Activated naive CD8-positive, alpha-beta T cell treated with anti-CD3 and anti-CD28 coated beads, Interleukin-2, amount 10 ng/mL, durations not matched to agents 7 days and 5 days (primary cell): ENCODE measurements around the gene TMED10. TPM values are rescaled to one million over a fixed set of nuclear protein-coding genes. Genes with fewer than 3 reads are reported as not detected.
A peak's percentile ranks its signal among the peaks of the same experiment; 100 is the strongest.

Experiments
- ATAC-seq: fragments of 150-1000 bp; cut with Tn5 transposase; one replicate; pipeline ENCODE4 v1.10.0; 2021; ENCODE audit warnings: low read depth, moderate library complexity
- POLR2A ChIA-PET: fragments of 350-600 bp; sonication (Branson Sonifier 250); formaldehyde crosslinking; loops from one replicate; lab custom pipeline; 2021; ENCODE audit warnings: antibody characterized with exemption; lab: Charles Lee
- DNase-seq: peaks from one replicate; pipeline ENCODE4 v3.0.0; 2021
- H3K27ac Mint-ChIP-seq: one replicate; pipeline ENCODE4 v1.8.0; 2022; ENCODE audit warnings: mild to moderate bottlenecking, mixed read lengths
- H3K27me3 Mint-ChIP-seq: one replicate; pipeline ENCODE4 v1.8.0; 2022; ENCODE audit warnings: mild to moderate bottlenecking, moderate library complexity, mixed read lengths
- H3K36me3 Mint-ChIP-seq: one replicate; pipeline ENCODE4 v1.8.0; 2021; ENCODE audit warnings: mild to moderate bottlenecking, mixed read lengths
- H3K4me1 Mint-ChIP-seq: one replicate; pipeline ENCODE4 v1.8.0; 2021; ENCODE audit warnings: mixed read lengths
- H3K4me3 Mint-ChIP-seq: one replicate; pipeline ENCODE4 v1.8.0; 2022; ENCODE audit warnings: mild to moderate bottlenecking, moderate library complexity, mixed read lengths
- H3K9me3 Mint-ChIP-seq: one replicate; pipeline ENCODE4 v1.8.0; 2021; ENCODE audit warnings: mixed read lengths
- total RNA-seq, 2 experiments: library from RNA; stranded (reverse); gene quantifications; one replicate each; pipeline ENCODE4 v1.2.3, GENCODE V29; 2021

TMED10 gene
- total RNA-seq, 2 experiments from 2014 or later = 149 to 154 TPM

GRCh38 chr14:75101491-75101890, 74.9 kb downstream of the TMED10 start:
- Mint-ChIP-seq H3K36me3 (peaks cover 41% of the 10 kb centered on the region), H3K27ac (no peak overlapping the region)
- POLR2A ChIA-PET = no interaction called here

GRCh38 chr14:75098682-75099081, 77.7 kb downstream of the TMED10 start:
- DNase-seq = no peak
- Mint-ChIP-seq H3K4me3 (no peak overlapping the region), H3K9me3 (no peaks in the 10 kb centered on the region), H3K4me1 (peaks cover 5% of the 10 kb centered on the region), H3K36me3 (peaks cover 38% of the 10 kb centered on the region), H3K27me3 (no peaks in the 10 kb centered on the region), H3K27ac (no peak overlapping the region)
- ATAC-seq = no peak
- POLR2A ChIA-PET = no interaction called here

More at GRCh38 chr14:75101491-75101890, 74.9 kb downstream of the TMED10 start:
- H3K9me3 Mint-ChIP-seq = no peaks in the 10 kb centered on the region
- ATAC-seq = no peak
- peaks cover 7% of the 10 kb centered on the region for H3K4me1 Mint-ChIP-seq
- no peaks in the 10 kb centered on the region for H3K27me3 Mint-ChIP-seq
- H3K4me3 Mint-ChIP-seq = no peak overlapping the region
- no peak for DNase-seq

GRCh38 chr14:75098212-75098611, 78.2 kb downstream of the TMED10 start:
- no peak overlapping the region for H3K4me3 Mint-ChIP-seq
- no peak overlapping the region for H3K27ac Mint-ChIP-seq
- no peaks in the 10 kb centered on the region for H3K27me3 Mint-ChIP-seq

GRCh38 chr14:75096959-75097358, 79.5 kb downstream of the TMED10 start:
- Mint-ChIP-seq H3K4me1 (peaks cover 5% of the 10 kb centered on the region), H3K4me3 (no peak overlapping the region), H3K36me3 (peaks cover 32% of the 10 kb centered on the region), H3K27me3 (no peaks in the 10 kb centered on the region), H3K9me3 (no peaks in the 10 kb centered on the region), H3K27ac (no peak overlapping the region)
- POLR2A ChIA-PET = no interaction called here
- ATAC-seq (no peak), DNase-seq (no peak)

More at GRCh38 chr14:75098212-75098611, 78.2 kb downstream of the TMED10 start:
- POLR2A ChIA-PET = no interaction called here
- no peak for ATAC-seq
- H3K36me3 Mint-ChIP-seq = peaks cover 36% of the 10 kb centered on the region
- no peaks in the 10 kb centered on the region for H3K9me3 Mint-ChIP-seq
- no peak for DNase-seq
- H3K4me1 Mint-ChIP-seq = peaks cover 5% of the 10 kb centered on the region

GRCh38 chr14:75095690-75096089, 80.7 kb downstream of the TMED10 start:
- DNase-seq = no peak
- Mint-ChIP-seq H3K4me1 (peaks cover 5% of the 10 kb centered on the region), H3K36me3 (peaks cover 31% of the 10 kb centered on the region), H3K27me3 (no peaks in the 10 kb centered on the region), H3K4me3 (no peak overlapping the region), H3K27ac (no peak overlapping the region), H3K9me3 (no peaks in the 10 kb centered on the region)
- ATAC-seq = no peak
- POLR2A ChIA-PET = no interaction called here

GRCh38 chr14:75094896-75095295, 81.5 kb downstream of the TMED10 start:
- no peak overlapping the region for H3K4me3 Mint-ChIP-seq
- POLR2A ChIA-PET = no interaction called here
- H3K36me3 Mint-ChIP-seq = peaks cover 26% of the 10 kb centered on the region
- H3K27me3 Mint-ChIP-seq = no peaks in the 10 kb centered on the region
- peaks cover 5% of the 10 kb centered on the region for H3K4me1 Mint-ChIP-seq
- ATAC-seq (no peak), DNase-seq (no peak)
- H3K27ac Mint-ChIP-seq = no peak overlapping the region
- H3K9me3 Mint-ChIP-seq = no peaks in the 10 kb centered on the region

GRCh38 chr14:75092698-75093097, 83.7 kb downstream of the TMED10 start:
- Mint-ChIP-seq H3K4me3 (no peak overlapping the region), H3K27ac (no peak overlapping the region), H3K4me1 (no peaks in the 10 kb centered on the region), H3K9me3 (no peaks in the 10 kb centered on the region), H3K27me3 (no peaks in the 10 kb centered on the region), H3K36me3 (peaks cover 11% of the 10 kb centered on the region)
- no peak for ATAC-seq
- DNase-seq = no peak
- POLR2A ChIA-PET = interaction anchor here (0.7 kb wide), 1 partner anchor 89 kb away, joined by 4 read pairs; no protein-coding TSS in a partner anchor

GRCh38 chr14:75091251-75091650, 85.2 kb downstream of the TMED10 start:
- Mint-ChIP-seq H3K27me3 (no peaks in the 10 kb centered on the region), H3K4me3 (no peak overlapping the region), H3K27ac (no peak overlapping the region), H3K9me3 (no peaks in the 10 kb centered on the region), H3K4me1 (no peaks in the 10 kb centered on the region), H3K36me3 (peaks cover 13% of the 10 kb centered on the region)
- DNase-seq (no peak), ATAC-seq (no peak)
- POLR2A ChIA-PET = no interaction called here

GRCh38 chr14:75090353-75090752, 86.1 kb downstream of the TMED10 start:
- no peak for DNase-seq
- no peak for ATAC-seq
- no peak overlapping the region for H3K27ac Mint-ChIP-seq
- peaks cover 13% of the 10 kb centered on the region for H3K36me3 Mint-ChIP-seq
- no peak overlapping the region for H3K4me3 Mint-ChIP-seq
- H3K4me1 Mint-ChIP-seq = no peaks in the 10 kb centered on the region
- H3K27me3 Mint-ChIP-seq = no peaks in the 10 kb centered on the region
- no peaks in the 10 kb centered on the region for H3K9me3 Mint-ChIP-seq
- POLR2A ChIA-PET = no interaction called here

- peaks cover 8% of the 10 kb centered on the region for H3K36me3 Mint-ChIP-seq
These were observed 87.6 kb downstream of the TMED10 start for GRCh38 chr14:75088566-75089373.

GRCh38 chr14:75088153-75088552, 88.3 kb downstream of the TMED10 start:
- Mint-ChIP-seq H3K27me3 (no peaks in the 10 kb centered on the region), H3K4me1 (no peaks in the 10 kb centered on the region), H3K4me3 (no peak overlapping the region), H3K36me3 (peaks cover 6% of the 10 kb centered on the region), H3K9me3 (no peaks in the 10 kb centered on the region), H3K27ac (no peak overlapping the region)
- ATAC-seq (no peak), DNase-seq (no peak)
- POLR2A ChIA-PET = interaction anchor here (1.0 kb wide), 1 partner anchor 227 kb away, joined by 3 read pairs; no protein-coding TSS in a partner anchor

More at GRCh38 chr14:75088566-75089373, 87.6 kb downstream of the TMED10 start:
- Mint-ChIP-seq H3K4me1 (no peaks in the 10 kb centered on the region), H3K9me3 (no peaks in the 10 kb centered on the region), H3K27ac (no peak overlapping the region), H3K4me3 (no peak overlapping the region), H3K27me3 (no peaks in the 10 kb centered on the region)
- POLR2A ChIA-PET = interaction anchor here (1.0 to 1.2 kb wide), 2 partner anchors 143 to 227 kb away, joined by 3 to 4 read pairs; no protein-coding TSS in a partner anchor
- ATAC-seq (peak; percentile 50), DNase-seq (no peak)

- Mint-ChIP-seq H3K27ac (no peak overlapping the region), H3K4me1 (no peaks in the 10 kb centered on the region), H3K9me3 (no peaks in the 10 kb centered on the region), H3K27me3 (no peaks in the 10 kb centered on the region), H3K36me3 (peaks cover 9% of the 10 kb centered on the region), H3K4me3 (no peak overlapping the region)
- no peak for DNase-seq
- ATAC-seq = no peak
- POLR2A ChIA-PET = no interaction called here
These were observed 91.9 kb downstream of the TMED10 start for GRCh38 chr14:75084513-75084912.

GRCh38 chr14:75083271-75083670, 93.1 kb downstream of the TMED10 start:
- peaks cover 10% of the 10 kb centered on the region for H3K36me3 Mint-ChIP-seq

GRCh38 chr14:75081660-75082229, 94.7 kb downstream of the TMED10 start:
- ATAC-seq (no peak), DNase-seq (no peak)
- Mint-ChIP-seq H3K36me3 (peaks cover 6% of the 10 kb centered on the region), H3K27ac (no peak overlapping the region), H3K9me3 (no peaks in the 10 kb centered on the region), H3K4me3 (no peak overlapping the region), H3K27me3 (no peaks in the 10 kb centered on the region), H3K4me1 (no peaks in the 10 kb centered on the region)
- POLR2A ChIA-PET = no interaction called here

More at GRCh38 chr14:75083271-75083670, 93.1 kb downstream of the TMED10 start:
- no peak for DNase-seq
- no peak for ATAC-seq
- POLR2A ChIA-PET = interaction anchor here (0.9 kb wide), 1 partner anchor 18 kb away, joined by 3 read pairs; no protein-coding TSS in a partner anchor
- H3K4me1 Mint-ChIP-seq = no peaks in the 10 kb centered on the region
- H3K9me3 Mint-ChIP-seq = no peaks in the 10 kb centered on the region
- H3K27me3 Mint-ChIP-seq = no peaks in the 10 kb centered on the region
- H3K4me3 Mint-ChIP-seq = no peak overlapping the region
- no peak overlapping the region for H3K27ac Mint-ChIP-seq
